ENCODE measurements around the gene ZNF563.

The ZNF563 gene

DNA sequence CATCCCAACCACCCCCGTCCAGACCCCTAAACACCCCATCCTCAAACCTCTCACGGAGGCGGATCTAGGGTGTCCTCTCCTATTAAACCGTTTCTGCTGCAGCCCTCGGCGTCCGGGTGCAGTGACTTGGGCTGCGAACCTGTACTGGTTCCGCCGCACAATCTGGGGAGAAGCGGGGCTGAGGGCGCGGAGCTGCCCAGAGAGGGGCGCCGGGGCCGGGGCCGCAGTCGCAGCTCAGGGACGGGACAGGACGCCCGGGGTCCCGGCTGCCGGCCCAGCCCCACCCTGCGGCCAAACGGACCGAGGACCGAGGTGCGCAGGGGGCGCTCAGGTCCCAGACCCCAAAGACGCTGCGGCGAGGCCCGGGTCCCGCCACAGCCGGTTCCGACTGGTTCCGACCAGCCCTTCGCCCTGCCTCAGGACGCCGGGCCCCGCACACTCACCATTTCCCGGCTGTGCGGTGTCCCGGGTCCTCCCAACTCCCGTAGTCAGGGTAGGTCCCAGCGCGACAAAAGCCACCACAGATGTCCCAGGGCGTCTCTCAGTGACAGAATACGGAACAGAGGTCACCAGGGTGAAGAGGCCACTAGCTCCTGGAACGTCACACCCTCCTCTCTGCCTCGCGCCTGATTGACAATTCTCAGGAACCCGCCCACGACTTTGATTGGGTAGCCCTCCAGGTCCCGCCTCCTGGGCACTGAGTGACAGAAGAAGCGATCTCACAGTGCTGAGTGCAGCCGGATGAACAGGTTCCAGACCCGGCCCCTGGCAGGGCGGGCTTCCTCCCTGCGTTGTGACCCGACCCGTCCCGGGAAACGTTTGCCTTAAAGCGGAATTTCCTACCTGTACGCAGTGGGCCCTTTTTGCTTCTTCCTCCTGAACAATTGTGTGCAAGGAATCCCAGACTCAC is 38.9 kb downstream of the ZNF563 start, which contains the start of gene ZNF44:
Gene ZNF44 (minus strand): TSS at position 635 of the 910 bp plus-strand sequence. CDS start 189 bp downstream, at position 446.
- DNase-seq: peak; percentile 92

DNA sequence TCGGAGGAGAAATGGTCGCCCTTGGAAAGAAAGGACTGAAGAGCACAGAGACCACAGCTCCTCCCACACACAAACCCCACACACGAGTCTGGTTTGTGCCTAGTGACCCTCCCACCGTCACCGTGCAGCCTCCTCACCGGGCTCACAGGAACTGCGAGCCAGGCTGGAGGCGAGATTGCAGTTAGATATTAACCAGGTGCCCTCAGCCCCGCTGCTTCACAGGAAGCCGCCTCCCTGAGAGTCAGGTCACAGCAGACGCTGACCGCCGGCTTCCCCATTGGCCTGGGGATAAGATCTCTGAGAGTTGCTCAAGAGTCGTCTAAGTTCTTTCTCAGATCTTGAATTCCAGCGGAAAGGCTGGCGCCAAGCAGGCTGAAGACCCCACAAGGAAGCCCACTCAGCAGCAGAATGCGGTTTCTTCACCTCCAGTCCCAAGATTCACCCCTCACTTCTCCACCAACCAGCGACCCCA is 39.6 kb downstream of the ZNF563 start:
- peak; percentile 37 for DNase-seq

DNA sequence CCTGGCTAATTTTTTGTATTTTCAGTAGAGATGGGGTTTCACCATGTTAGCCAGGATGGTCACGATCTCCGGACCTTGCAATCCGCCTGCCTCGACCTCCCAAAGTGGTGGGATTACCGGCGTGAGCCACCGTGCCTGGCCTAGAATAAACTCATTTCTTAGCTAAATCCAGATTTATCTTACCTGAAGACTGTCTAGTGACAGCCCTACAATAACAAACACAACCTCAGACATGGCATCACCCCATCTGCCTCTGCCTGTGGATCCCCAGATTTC is 43.7 kb downstream of the ZNF563 start:
- DNase-seq: no peak

DNA sequence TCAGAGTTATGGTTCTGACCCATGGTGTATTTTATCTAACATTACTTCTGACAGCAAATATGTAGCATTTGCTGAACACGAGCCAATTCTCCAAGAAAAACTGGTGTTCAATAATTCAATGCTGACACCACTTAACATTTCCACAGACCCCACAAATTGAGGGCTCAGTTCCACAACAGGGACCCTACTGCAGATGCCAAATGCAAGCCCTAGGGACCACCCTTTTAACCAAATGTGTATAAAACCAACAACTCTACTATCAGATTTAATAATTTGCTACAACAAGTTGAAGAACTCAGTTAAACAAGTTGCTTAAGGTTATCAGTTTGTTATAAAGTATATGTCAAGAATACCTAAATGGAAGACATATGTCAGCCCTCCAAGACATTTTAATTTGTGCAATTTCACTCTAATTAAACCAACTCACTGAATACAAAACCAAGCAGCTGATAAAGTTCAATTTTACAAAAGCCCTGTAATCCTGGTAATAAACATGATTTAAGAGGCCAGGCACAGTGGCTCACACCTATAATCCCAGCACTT is 45.4 kb downstream of the ZNF563 start:
- no peak for DNase-seq

DNA sequence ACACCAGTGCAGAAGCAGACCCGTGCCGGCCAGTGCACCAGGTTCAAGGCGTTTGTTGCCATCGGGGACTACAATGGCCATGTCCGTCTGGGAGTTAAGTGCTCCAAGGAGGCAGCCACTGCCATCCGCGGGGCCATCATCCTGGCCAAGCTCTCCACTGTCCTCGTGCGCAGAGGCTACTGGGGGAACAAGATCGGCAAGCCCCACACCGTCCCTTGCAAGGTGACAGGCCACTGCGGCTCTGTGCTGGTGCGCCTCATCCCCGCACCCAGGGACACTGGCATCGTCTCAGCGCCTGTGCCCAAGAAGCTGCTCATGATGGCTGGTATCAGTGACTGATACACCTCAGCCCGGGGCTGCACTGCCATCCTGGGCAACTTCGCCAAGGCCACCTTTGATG is 48.8 kb downstream of the ZNF563 start:
- no peak for DNase-seq

DNA sequence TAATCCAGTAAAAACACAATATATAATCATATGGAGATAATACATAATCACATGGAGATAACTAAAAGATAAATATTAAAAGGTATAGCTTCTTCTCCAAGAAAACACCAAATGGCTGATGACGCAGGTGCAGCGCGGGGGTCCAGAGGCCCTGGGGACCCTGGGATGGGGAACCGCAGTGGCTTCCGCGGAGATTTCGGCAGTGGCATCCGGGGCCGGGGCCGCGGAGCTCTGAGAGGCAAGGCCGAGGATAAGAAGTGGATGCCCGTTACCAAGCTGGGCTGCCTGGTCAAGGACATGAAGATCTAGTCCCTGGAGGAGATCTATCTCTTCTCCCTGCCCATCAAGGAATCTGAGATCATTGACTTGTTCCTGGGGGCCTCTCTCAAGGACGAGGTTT is 49.2 kb downstream of the ZNF563 start:
- DNase-seq: no peak

DNA sequence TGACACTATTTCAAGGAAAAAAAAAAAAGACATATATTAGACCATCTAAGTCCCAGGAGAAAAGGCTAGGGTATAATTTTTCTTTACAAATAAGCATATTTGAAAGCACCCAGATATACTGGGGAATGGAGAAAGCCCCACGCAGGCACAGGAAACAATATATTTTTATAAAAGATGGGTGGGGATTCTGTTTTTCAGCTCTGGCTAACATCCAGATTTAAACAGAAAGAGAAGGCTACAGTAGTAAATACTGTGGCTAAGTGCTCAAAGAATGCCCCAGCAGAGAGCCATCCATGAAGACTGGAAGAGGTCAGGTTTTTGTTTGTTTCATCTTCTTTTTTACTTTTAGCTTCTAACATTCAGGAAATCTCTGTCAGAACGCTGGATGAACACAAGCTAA is 54.7 kb downstream of the ZNF563 start:
- no peak for DNase-seq

DNA sequence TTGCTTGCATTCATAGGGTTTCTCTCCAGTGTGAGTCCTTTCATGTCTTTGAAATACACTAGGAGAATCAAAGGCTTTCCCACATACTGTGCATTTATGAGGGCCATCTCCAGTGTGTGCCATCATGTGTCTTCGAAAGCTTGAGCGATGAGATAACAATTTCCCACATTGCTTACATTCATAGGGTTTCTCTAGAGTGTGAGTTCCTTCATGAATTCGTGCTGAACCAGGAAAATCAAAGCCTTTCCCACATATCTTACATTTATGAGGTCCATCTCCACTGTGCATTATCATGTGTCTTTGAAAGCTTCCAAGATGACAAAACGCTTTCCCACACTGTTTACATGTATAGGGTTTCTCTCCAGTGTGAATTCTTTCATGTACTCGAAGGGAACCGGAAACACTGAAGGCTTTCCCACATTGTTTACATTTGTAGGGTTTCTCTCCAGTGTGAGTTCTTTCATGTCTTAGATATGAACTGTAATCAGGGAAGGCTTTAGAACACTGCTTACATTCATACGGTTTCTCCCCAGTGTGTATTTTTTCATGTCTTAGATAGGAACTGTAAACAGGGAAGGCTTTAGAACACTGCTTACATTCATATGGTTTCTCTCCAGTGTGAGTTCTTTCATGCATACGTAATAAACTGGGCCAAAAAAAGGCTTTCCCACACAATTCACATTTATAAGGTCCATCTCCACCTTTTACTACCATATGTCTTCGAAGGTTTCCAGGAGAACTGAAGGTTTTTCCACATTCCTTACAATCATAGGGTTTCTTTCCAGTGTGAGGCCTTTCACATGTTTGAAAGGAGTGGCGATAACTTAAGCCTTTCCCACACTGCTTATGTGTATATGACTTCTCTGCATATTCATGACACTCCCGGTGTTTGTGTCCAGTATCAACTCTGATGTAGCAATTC is 60.2 kb downstream of the ZNF563 start:
- DNase-seq: no peak

DNA sequence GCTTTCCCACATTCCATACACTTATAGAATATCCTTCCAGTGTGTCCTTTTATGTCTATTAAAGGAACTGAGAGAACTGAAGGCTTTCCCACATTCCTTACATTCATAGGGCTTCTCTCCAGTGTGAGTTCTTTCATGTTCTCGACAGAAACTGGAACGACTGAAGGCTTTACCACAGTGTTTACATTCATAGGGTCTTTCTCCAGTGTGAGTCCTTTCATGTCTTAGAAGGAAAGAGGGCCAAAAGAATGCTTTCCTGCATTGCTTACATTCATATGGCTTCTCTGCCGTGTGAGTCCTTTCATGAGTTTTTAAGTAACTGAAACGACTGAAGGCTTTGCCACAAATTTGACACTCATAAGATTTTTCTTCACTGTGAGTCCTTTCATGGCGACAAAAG is 61.0 kb downstream of the ZNF563 start:
- no peak for DNase-seq

DNA sequence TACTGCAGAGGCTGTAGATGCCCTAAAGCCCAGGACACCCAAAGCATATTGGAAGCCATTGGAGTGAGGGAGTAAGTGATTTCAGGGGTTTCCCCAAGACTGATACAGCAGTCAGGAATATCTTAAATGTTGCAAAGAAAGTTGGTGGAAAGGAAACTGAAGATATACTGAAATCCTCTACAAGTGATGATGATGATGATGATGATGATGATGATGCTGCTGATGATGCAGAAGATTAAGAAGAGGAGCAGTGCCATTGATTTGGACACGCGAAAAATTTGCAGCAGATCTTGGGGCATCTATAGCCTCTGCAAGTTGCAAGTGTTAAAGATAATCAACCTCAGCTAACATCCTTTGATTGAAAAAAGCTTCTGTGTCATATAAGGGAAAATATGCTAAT is 62.6 kb downstream of the ZNF563 start:
- no peak for DNase-seq
